ENCODE measurements around the gene NFKBIZ.

NFKBIZ gene

GRCh38 chr3:101848754-101849713 is at the start of gene NFKBIZ:
NFKBIZ (plus strand) TSS chr3:101849514; CDS start chr3:101849629, 115 bp downstream.
- peak; percentile 79 for DNase-seq

GRCh38 chr3:101801174-101801573 is 48.1 kb upstream of the NFKBIZ start:
- DNase-seq, result no peak

DNA sequence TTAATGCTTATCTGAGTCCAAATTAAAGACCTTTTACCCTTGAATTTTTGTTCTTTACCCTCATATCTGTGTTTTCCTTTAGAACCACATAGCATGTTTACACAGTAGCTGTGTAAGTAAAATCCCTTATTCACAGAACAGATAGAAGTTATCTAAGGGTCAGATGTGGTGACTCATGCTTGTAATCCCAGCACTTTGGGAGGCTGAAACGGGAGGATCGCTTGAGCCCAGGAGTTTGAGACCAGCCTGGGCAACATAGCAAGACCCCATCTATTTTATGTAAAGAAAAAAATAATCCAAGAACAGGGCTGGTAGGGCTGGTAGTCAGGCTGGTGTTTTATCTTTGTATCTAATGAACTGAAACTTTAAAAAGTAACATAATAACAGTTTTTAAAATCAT is 47.1 kb upstream of the NFKBIZ start:
- DNase-seq, result no peak

DNA sequence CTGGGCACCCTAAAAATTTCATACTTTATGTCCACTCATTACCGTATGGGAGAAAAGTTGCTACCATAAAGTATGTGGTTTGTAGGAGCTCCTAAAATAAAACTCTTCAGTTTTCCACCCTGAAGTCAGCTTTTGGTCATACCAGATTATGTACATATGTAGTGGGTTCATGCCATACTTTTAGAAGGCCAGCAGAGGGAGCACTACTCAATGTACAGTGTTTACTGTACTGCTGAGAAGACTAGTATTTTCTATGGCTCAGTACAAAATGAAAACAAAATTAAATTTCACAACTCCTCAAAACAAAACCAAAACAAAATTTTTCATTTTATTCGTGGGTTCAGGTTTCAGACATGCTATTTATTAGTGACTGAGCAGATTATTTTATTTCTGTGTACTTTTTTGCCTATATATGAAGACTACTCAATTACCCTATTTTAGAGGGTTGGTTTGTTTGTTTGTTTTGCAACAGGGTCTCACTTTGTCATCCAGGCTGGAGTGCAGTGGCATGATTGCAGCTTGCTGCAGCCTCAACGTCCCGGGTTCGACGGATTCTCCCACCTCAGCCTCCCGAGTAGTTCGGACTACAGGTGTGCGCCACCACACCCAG is 46.0 kb upstream of the NFKBIZ start:
- peak; percentile 71 for DNase-seq

DNA sequence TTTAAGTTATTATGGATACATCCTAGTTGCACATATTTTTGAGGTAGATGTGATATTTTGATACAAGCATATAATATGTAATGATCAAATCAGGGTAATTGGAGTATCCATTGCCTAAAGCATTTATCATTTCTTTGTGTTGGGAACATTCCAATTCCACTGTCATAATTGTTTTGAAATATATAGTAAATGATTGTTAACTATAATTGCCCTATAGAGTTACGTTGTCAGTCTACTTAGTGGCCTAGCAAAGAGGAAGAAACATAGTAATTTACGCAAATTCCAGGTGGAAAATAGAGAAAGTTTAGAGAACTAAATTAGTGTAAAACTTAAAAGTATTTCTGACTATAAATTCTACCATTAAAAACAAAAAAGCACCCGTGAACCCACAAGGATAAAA is 45.4 kb upstream of the NFKBIZ start:
- DNase-seq, result no peak

DNA sequence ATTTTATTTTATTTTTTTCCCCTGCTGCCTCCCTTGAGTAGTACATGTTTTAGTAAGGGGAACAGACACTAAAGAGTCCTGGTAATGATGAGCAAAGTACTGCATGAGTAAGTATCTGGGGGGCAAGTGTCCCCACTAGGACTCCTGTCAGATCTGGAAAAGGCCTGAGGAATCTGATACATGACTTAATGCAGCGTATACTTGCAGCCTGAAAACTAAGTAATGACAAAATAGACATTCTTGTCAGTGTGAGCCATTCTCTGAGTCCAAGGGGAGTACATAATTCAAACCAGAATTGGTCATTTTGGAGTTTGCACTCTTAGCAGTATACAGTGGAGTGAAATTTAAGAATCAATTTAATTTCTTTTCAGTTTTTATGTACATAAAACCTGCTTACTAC is 42.8 kb upstream of the NFKBIZ start:
- no peak for DNase-seq

DNA sequence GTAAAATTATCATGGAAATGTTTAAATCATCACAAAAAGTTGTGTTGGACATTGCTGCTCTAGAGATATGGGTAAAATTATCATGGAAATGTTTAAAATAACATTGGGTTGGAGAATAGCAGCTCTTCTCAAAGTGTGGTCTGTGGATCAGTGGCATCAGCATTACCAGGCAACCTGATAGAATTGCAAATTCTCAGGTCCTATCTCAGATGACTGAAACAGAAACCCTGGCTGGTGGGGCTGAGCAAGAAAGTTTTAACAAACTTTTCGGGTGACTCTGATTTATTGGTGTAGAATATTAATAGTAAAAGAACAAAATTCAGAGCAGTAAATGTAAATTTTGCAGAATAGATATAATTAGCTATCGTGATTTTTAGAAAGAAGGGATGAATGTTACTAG is 41.4 kb upstream of the NFKBIZ start:
- no peak for DNase-seq

GRCh38 chr3:101809178-101810021 is 39.9 kb upstream of the NFKBIZ start:
- peak; percentile 25 for DNase-seq

GRCh38 chr3:101810022-101810418 is 39.3 kb upstream of the NFKBIZ start:
- no peak for DNase-seq

DNA sequence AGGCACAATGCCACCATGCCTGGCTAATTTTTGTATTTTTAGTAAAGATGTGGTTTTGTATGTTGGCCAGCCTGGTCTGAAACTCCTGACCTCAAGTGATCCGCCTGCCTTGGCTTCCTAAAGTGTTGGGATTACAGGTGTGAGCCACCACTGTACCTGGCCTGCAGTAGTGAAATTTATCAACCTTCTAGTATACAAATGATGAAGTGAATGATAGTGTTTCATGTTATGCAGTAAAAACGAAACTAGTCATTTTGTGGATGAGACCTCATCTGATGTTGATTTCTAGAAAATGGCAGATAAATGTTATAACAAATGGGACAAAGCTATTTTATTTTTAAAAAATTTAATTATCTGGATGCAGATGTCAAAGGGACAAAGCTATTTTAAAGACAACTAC is 37.4 kb upstream of the NFKBIZ start:
- no peak for DNase-seq

- DNase-seq, result no peak
Measured at GRCh38 chr3:101812895-101813294, 36.4 kb upstream of the NFKBIZ start.

- no peak for DNase-seq
Measured at GRCh38 chr3:101813817-101814440, 35.4 kb upstream of the NFKBIZ start.

DNA sequence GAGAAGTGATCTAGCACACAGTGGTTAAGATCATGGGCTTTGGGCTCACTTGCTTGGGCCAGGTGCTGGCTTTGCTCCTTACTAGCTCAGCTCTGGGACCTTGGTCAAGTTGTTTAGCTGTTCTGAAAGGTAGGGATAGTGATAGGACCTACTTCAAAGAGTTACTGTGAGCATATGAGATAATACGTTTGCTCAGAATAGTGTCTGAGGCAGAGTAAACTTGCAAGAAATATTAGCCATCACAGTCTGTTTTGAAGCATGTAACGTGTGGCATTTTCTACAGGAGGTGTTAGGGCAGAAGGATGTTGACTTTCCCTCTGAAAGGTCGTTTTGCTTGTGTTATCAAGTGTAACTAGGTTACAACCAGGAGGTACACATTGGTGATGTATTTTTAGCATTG is 34.5 kb upstream of the NFKBIZ start:
- DNase-seq, result no peak

DNA sequence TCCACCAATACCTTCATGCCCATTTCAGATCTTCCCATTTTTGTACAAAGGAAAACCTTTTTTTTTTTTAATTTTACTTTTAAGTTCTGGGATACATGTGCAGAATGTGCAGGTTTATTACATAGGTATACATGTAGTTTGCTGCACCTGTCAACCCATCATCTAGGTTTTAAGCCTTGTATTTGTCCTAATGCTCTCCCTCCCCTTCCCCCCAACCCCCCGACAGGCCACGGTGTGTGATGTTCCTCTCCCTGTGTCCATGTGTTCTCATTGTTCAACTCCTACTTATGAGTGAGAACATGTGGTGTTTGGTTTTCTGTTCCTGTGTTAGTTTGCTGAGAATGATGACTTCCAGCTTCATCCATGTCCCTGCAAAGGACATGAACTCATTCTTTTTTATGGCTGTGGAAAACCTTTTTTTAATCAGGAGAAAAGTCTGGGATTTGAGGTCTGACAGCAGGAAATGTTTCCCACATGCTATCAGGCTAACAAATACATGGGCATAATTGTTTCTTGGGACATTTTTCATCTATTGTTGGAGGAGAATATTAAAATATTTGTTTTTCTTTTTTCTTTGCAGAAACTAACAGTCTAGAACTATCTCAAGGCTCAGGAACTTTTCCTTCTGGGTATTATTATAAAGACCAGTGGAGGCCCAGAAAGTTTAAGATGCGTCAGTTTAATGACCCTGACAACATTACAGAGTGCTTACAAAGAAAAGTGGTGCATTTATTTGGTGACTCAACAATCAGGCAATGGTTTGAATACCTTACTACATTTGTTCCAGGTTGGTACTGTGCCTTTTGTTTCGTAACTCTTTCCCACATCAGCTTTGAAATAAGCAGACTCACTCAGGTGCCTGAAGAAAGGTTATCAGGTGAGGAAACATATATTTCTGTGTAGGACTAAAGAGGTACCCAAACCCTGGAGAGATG is 32.8 kb upstream of the NFKBIZ start:
- DNase-seq, result no peak

GRCh38 chr3:101817992-101818391 is 31.3 kb upstream of the NFKBIZ start:
- DNase-seq, result no peak

DNA sequence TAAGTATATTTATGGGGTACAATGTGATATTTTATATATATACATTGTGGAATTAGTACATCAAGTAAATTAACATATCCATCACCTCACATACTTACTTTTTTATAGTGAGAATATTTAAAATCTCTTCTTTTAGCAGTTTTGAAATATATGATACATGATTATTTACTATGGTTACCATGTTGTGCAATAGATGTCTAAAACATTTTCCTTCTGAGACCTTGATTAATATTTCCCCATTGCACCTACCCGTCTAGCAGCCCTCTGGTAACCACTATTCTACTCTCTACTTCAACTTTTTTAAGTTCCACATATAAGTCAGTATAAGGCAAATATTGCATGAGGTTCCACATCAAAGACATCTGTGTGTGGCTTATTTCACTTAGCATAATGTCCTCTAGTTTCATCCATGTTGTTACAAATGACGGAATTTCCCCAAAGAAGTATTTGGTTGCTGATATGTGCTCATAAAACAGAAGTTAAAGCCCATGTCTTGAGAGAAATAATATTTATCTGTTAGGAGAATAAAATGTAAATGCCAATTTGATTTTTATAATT is 29.6 kb upstream of the NFKBIZ start:
- no peak for DNase-seq

GRCh38 chr3:101821503-101821902 is 27.8 kb upstream of the NFKBIZ start:
- DNase-seq, result no peak

- no peak for DNase-seq
Measured at GRCh38 chr3:101823525-101823924, 25.8 kb upstream of the NFKBIZ start.

DNA sequence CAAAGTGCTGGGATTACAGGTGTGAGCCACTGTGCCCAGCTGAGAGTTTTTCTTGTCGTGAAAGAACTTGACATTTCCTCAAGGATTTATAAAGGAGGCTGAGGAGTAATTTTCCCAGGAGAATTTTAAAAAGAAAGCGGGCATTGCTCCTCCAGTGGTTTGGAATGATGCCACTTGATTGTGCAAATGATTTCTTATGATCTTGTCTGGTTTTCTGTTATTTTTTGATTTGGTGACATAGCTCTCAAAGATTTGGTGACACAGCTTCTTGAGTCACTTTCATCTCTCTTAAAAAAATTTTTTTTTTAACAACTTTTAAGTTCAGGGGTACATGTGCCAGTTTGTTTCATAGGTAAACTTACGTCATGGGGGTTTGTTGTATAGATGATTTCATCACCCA is 24.6 kb upstream of the NFKBIZ start:
- DNase-seq, result no peak

DNA sequence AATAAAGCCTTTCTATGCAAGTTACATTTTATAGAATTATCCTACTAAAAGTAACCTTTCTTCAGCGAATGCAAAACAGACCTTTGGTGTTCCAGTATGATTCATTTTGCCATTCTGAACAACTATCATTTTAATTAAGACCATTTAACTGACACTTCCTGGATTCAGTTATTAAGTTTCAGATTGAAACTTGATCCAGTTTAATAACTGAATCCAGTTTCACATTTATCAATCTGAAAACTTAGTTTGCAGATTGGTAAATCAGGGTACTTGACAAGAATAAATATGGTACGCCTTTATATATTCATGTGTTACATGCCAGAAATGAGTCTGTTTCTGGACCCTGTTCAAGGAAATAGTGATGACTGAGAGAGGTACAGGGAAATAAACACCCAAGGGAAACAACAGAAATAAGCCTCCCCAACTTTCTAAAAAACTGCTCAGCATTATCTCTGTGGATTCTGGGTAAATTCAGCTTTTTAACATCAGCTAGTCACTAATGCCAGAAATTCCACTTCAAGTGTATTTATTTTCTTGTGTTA is 23.3 kb upstream of the NFKBIZ start:
- no peak for DNase-seq

Data from midbrain (tissue), 1 donor.